ENCODE results near the gene EYA4. TPM values are rescaled to one million over a fixed set of nuclear protein-coding genes. Genes with fewer than 3 reads are reported as not detected.

The EYA4 gene
- total and polyA plus RNA-seq, 2 donors (not counting 3 experiments of a cell fraction or from before 2014, with no cell fraction given) = not detected

- intact Hi-C loops (cut with micrococcal nuclease) = no loop called here
- H3K9me1 ChIP-seq (replicated peaks; ENCODE audit: control insufficient read depth, extremely low read depth, insufficient read depth, low read length) = no peaks in the 10 kb centered on the region
- H3K27me3 ChIP-seq (ENCODE audit: control insufficient read depth in 2 of 2, insufficient read depth in 2 of 2, low read length in 2 of 2) = peaks cover 0 to 2% of the 10 kb centered on the region in 2 experiments
- ChIA-PET POLR2A (no interaction called here), CTCF (no interaction called here)
- FAIRE-seq = no peak
- no peaks in the 10 kb centered on the region for H3K36me3 ChIP-seq (ENCODE audit: control insufficient read depth in 2 of 2, extremely low read depth in 1 of 2, insufficient read depth in 2 of 2, low read length in 2 of 2)
- DNase-seq (ENCODE audit: low read depth, low spot score) = no peak
- H3K9me3 ChIP-seq (replicated peaks; ENCODE audit: control insufficient read depth, insufficient read depth, low read length) = no peaks in the 10 kb centered on the region
- no peaks in the 10 kb centered on the region for H4K20me1 ChIP-seq (replicated peaks; ENCODE audit: control insufficient read depth, extremely low read depth, insufficient read depth, low read length)
- H3K4me3 ChIP-seq (replicated peaks in 1 of 3; ENCODE audit: insufficient read depth in 1 of 3, low read depth in 1 of 3, low read length in 3 of 3) = no peak overlapping the region
- H3K79me2 ChIP-seq (ENCODE audit: control insufficient read depth, insufficient read depth, low read length) = no peaks in the 10 kb centered on the region
- no peak overlapping the region for H2AFZ ChIP-seq (ENCODE audit: low read depth, low read length)
- TF ChIP-seq GATA2 (IDR thresholded peaks at IDR 0.05; ENCODE audit: insufficient read depth, insufficient read length, low read depth, low read length) = no peak
- no peak for TF ChIP-seq FOS (IDR thresholded peaks at IDR 0.05; ENCODE audit: borderline replicate concordance, insufficient read depth, low read length)
- TF ChIP-seq JUN (IDR thresholded peaks at IDR 0.05; ENCODE audit: borderline replicate concordance, insufficient read depth, insufficient read length, low read depth) = no peak
- TF ChIP-seq CTCF (IDR thresholded peaks at IDR 0.05; ENCODE audit: extremely low read depth in 1 of 2, insufficient read depth in 1 of 2, low read depth in 1 of 2, low read length in 2 of 2) = no peak
- no peak for TF ChIP-seq EZH2 (IDR thresholded peaks at IDR 0.05; ENCODE audit: borderline replicate concordance, low read depth, low read length, severe bottlenecking)
- TF ChIP-seq MYC (IDR thresholded peaks at IDR 0.05; ENCODE audit: low read depth, low read length) = no peak
- no peak for TF ChIP-seq MAX (IDR thresholded peaks at IDR 0.05; ENCODE audit: insufficient read depth, insufficient read length)
- TF ChIP-seq POLR2AphosphoS5 (IDR thresholded peaks at IDR 0.05; ENCODE audit: insufficient read depth, low read depth, low read length) = no peak
- no peak for TF ChIP-seq POLR2A (IDR thresholded peaks at IDR 0.05; ENCODE audit: low read depth, low read length)
- H3K27ac ChIP-seq (ENCODE audit: insufficient read depth, low read depth, low read length) = no peak overlapping the region
- BruUV-seq (replicated peaks) = no TSS peak
- no peak overlapping the region for H3K4me2 ChIP-seq (ENCODE audit: insufficient read depth, low read length)
- no peaks in the 10 kb centered on the region for H3K4me1 ChIP-seq (ENCODE audit: control insufficient read depth, extremely low read depth, insufficient read depth, low read length)
- dilution Hi-C loops (cut with MboI; ENCODE audit: extremely low pct_ligation_motif_present, low sequenced_read_pairs) = no loop called here
- no peak overlapping the region for H3K9ac ChIP-seq (replicated peaks; ENCODE audit: extremely low read depth, insufficient read depth, low read length)
Measured at GRCh38 chr6:133266186-133266585, 25.0 kb downstream of the EYA4 start.
